GM20431 (cell line): Measurements from ENCODE around the gene POLN.
"Not testable (repeated sequence)": the region's sequence is repeated elsewhere in the genome, so short reads cannot be mapped to it uniquely, and the experiment has no call there.

ENCODE experiments used
- in situ Hi-C: fragments of 300-500 bp; cut with MseI, MboI; formaldehyde crosslinking; loops from one replicate; pipeline ENCODE4 v1.15.0; 2020; ENCODE audit warnings: low sequenced_read_pairs; ENCODE audit not compliant: unreplicated experiment

POLN gene

GRCh38 chr4:2236944-2237666 lies 4.8 kb downstream of the POLN start:
- in situ Hi-C loops, result loop anchor here (25.0 kb wide), 1 partner anchor 200 kb away; no protein-coding TSS in a partner anchor

- in situ Hi-C loops, result loop anchor here (25.0 kb wide), 1 partner anchor 206 kb away; no protein-coding TSS in a partner anchor
Observed at GRCh38 chr4:2231082-2231481, 10.8 kb downstream of the POLN start.

- in situ Hi-C loops, result loop anchor here (25.0 kb wide), 1 partner anchor 211 kb away; no protein-coding TSS in a partner anchor
Observed at GRCh38 chr4:2226261-2226660, 15.7 kb downstream of the POLN start.

GRCh38 chr4:2222838-2223237 lies 19.1 kb downstream of the POLN start:
- in situ Hi-C loops, result no loop called here

- in situ Hi-C loops, result not testable (repeated sequence)
Observed at GRCh38 chr4:2221378-2221777, 20.5 kb downstream of the POLN start.

- in situ Hi-C loops, result no loop called here
Observed at GRCh38 chr4:2220016-2220630, 21.8 kb downstream of the POLN start.

GRCh38 chr4:2219233-2219760 lies 22.6 kb downstream of the POLN start:
- in situ Hi-C loops, result no loop called here

- in situ Hi-C loops, result no loop called here
Observed at GRCh38 chr4:2218436-2218835, 23.5 kb downstream of the POLN start.

- in situ Hi-C loops, result no loop called here
Observed at GRCh38 chr4:2217726-2218125, 24.2 kb downstream of the POLN start.

GRCh38 chr4:2212831-2213230 lies 29.1 kb downstream of the POLN start:
- in situ Hi-C loops, result no loop called here

- in situ Hi-C loops, result not testable (repeated sequence)
Observed at GRCh38 chr4:2202789-2203188, 39.1 kb downstream of the POLN start.

- in situ Hi-C loops, result no loop called here
Observed at GRCh38 chr4:2194496-2194895, 47.4 kb downstream of the POLN start.

GRCh38 chr4:2193326-2193725 lies 48.6 kb downstream of the POLN start:
- in situ Hi-C loops, result no loop called here

GRCh38 chr4:2186865-2187172 lies 55.1 kb downstream of the POLN start:
- in situ Hi-C loops, result no loop called here

- in situ Hi-C loops, result no loop called here
Observed at GRCh38 chr4:2186133-2186864, 55.6 kb downstream of the POLN start.

GRCh38 chr4:2183394-2183793 lies 58.5 kb downstream of the POLN start:
- in situ Hi-C loops, result no loop called here

GRCh38 chr4:2182994-2183393 lies 58.9 kb downstream of the POLN start:
- in situ Hi-C loops, result no loop called here

- in situ Hi-C loops, result no loop called here
Observed at GRCh38 chr4:2180410-2180809, 61.5 kb downstream of the POLN start.

- in situ Hi-C loops, result no loop called here
Observed at GRCh38 chr4:2179717-2180116, 62.2 kb downstream of the POLN start.

GRCh38 chr4:2178986-2179385 lies 62.9 kb downstream of the POLN start:
- in situ Hi-C loops, result no loop called here
